ENCODE results near the gene RAPGEF5.
A peak's percentile ranks its signal among the peaks of the same experiment; 100 is the strongest.

The RAPGEF5 gene

DNA sequence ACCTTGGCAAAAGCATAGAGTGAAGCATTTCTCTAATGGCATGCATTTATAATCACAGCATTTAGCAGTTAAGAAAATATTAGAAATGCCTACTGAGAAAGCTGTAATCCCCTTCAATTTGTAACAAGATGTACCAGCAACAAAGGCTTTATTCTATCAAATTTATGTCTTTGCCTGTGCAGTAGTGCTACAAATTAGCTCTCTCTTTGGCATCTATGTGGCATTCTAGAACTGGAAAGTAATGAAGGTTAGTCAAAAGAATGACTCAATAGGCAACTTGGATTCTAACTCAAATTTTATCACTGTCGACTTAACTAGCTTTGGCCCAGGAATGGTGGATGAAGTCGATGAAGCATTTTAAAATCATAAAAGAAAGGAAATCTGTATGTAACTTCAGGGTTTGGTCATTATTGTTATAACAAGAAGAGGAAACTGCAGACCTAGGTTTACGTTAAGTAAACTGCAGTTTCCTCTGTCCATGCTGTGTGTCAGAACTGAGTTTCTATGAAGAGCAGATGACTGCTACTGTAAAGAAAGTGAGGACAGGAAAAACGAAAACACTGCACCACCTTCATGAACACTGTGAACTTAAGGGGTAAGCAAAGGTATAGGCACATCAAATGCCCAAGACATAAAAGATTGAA, 140.0 kb downstream of the RAPGEF5 start:
- DNase-seq (ENCODE audit: low spot score), result no peak

- DNase-seq (ENCODE audit: low spot score), result no peak
These were observed 140.6 kb downstream of the RAPGEF5 start for GRCh38 chr7:22216309-22216708.

GRCh38 chr7:22214000-22214399, 143.0 kb downstream of the RAPGEF5 start:
- no peak for DNase-seq (ENCODE audit: low spot score)

GRCh38 chr7:22213081-22213480, 143.9 kb downstream of the RAPGEF5 start:
- DNase-seq (ENCODE audit: low spot score), result no peak

- no peak for DNase-seq (ENCODE audit: low spot score)
These were observed 146.0 kb downstream of the RAPGEF5 start for GRCh38 chr7:22210967-22211366.

- no peak for DNase-seq (ENCODE audit: low spot score)
These were observed 146.6 kb downstream of the RAPGEF5 start for GRCh38 chr7:22210355-22210754.

DNA sequence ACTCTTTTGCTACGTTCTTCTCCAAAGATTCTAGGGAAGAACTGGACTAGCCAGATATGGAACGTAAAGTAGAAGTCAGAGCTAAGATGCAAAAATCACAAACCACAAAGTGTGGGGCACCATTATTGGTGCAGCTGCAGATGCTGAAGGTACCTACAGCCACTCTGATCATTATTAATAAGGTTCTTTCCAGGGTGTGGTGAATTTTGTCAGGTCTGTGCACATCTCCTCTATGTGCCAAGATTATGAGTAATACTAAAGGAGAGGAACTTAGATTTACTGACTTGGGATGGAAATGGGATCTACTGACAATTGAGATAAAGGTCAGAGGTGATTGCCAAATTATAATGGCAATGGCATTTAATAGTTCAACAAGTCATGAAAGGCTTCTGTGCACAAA, 148.2 kb downstream of the RAPGEF5 start:
- no peak for DNase-seq (ENCODE audit: low spot score)

DNA sequence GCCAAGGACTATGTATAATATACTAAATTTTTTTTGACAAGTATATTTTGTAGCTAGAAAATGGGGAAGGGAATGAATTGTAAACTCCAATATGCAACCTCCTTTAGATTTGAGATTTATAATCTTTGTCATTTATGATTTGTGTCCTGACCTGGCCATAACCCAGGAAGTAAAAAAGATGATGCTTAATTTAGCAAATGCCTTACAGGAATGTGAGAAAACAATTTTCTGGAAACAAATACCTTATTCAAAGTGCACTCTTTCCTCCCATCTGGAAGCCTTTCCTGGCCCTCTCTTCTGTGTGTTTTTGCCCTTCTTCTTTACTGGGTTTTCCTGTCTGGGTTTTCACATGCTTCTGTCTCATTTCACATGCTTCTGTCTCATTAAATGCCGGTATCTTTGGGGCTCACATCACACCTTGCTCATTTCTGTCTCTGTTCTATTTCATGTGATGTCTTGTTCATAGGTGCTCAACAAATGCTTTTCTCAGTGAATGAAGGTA, 149.2 kb downstream of the RAPGEF5 start:
- DNase-seq (ENCODE audit: low spot score), result no peak

GRCh38 chr7:22205631-22206030, 151.3 kb downstream of the RAPGEF5 start:
- no peak for DNase-seq (ENCODE audit: low spot score)

DNA sequence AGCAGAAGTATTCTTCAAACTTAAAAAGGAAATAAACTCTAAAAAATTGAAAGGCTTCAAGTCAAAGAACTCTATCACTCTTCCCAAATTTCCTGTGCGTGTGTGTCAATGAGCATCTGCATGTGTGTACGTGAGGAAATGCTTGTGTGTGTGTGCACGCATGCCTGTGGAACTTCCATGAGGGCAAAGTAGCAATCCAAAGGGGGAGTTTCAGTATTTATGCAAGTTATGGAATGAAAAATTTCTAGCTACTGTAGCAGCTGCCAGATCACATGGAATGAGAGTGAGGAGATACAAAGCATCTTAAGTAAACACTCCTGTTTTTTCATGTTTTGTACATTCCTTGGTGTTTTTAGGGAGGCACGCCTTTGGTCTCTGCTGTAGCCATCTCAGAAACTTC, 152.6 kb downstream of the RAPGEF5 start:
- no peak for DNase-seq (ENCODE audit: low spot score)

DNA sequence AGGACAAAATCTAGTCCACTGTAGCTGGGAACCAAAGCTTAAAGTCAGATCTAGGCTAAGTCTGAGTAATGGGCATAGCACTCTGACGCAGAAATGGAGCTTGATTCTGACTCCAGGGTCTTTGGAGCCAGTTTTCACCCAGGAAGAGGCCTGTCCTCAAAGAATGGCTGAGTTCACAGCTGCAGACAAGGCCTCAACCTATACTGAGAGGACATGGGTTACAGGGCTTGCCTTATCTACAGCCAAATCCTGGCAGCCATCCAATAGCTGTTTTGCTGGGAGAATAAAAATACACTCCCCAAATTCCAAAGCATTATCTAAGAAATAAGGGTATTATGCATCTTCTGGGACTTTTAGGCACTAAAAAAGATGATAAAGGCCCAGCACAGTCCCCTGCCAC, 154.8 kb downstream of the RAPGEF5 start:
- no peak for DNase-seq (ENCODE audit: low spot score)

GRCh38 chr7:22201186-22201880, 155.6 kb downstream of the RAPGEF5 start:
- no peak for DNase-seq (ENCODE audit: low spot score)

DNA sequence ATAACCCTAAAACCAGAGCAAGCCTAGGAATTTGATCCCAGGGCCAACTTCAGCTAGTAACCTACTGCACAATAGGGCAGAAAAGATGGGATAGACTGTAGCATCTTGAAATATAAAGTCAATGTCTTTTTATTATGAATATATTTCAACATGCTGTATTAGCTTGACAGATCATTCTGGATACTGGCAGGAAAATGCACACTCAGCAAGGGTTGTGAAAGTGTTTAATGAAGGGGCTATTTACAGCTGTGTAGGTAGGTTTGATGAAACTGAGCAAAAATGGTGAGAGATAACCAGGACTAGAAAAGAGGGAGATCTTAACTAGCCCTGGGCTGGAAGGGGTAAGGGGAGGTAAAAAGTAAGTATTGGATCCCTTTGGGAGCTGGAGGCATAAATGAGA, 156.2 kb downstream of the RAPGEF5 start:
- DNase-seq (ENCODE audit: low spot score), result no peak

DNA sequence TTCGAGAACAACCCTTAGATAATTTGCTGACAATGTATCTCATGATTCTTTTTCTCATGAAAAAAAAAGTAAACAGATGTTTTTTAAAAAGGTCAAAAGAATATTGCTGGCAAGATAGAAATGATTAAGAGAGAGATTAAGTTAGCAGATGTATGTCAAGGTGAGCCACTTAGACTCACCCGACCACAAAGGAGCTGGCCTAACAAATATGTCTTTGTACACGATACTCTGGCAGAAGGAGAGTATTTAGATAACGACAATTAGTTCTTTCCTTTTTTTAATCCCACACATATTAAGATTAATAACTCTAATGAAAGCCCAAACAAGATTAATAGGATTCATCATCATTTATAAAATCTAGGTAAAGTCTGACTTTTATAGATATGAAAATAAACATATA, 156.7 kb downstream of the RAPGEF5 start:
- no peak for DNase-seq (ENCODE audit: low spot score)

DNA sequence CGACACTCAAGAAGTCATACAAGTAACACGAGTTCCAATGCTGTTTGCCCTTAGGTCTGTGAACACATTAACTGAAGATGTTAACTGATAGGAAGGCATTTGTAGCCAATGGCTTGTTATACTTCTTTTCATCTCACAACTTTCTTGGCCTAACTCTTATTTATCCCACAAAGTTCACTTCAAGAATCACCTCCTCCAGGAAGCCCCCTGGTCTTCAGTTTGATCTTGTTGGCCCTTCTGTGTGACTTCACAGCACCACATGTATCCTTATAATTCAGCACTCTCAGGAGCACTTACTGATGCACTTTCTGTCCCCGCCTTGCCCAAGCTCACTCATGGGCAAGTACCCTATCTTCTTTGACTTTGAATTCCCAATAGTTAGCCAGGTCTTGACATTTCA, 159.6 kb downstream of the RAPGEF5 start:
- DNase-seq (ENCODE audit: low spot score), result no peak

- DNase-seq (ENCODE audit: low spot score), result no peak
These were observed 160.5 kb downstream of the RAPGEF5 start for GRCh38 chr7:22196429-22196828.

DNA sequence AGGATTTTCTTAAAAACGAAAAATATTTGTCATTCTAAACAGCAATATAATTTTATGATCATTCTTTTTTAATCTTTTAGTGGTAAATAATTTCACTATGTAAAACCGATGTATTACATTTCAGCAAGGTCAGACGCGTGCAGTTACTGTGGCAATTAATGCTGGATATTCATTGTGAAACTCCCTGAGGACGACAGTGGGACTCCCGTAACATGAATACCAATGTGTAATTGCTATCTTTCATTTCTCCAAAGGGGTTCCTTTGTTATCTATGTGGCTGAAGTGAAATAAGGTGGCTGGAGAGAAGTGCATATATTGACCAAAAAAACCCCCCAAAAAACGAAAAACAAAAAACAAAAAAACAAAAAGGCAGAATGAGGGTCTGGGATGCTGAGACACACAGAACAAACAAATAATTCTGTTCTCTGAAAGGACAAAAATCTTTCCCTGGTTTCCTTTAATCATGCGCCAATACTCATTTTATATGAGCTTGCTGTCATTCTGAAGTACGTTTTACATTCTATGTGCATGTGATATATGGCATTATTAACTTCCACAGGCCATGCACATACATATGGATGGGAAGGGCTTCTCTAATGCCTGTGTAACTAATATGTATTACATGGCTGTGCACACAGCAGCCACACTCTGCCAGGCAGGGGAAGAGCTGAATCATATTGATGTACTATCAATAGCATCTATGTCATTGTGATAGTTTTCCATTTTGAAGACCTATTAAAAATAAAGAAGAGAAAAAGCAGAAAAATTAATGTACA, 161.4 kb downstream of the RAPGEF5 start:
- no peak for DNase-seq (ENCODE audit: low spot score)

DNA sequence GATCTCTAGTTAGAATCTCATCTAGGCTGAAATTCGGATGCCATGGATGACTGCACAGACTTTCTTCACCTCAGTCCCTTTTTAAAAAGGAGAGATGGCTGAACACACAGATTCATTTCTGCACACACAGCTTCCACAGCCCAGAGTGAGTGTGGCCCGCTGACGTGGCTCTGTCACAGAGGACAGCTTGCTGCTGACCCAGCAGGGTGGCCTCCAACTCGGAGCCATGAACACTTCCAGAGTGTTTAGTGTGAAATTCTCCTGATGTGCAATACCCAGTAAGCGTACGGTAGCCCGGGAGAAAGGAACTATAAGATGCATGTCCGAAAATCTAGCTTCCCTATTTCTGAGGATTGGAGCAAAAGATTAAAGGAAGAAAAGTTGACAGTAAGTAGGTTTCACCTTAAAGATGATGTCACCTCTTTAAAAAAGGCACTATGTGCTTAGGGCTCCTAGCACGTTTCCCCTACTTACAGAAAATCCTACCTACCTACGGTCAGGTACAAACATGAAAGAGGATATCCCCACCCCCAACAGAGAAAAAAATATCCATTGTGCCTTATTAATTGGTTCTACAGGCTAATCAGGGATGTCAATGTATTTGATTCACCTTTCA, 162.2 kb downstream of the RAPGEF5 start:
- DNase-seq (ENCODE audit: low spot score), result no peak

DNA sequence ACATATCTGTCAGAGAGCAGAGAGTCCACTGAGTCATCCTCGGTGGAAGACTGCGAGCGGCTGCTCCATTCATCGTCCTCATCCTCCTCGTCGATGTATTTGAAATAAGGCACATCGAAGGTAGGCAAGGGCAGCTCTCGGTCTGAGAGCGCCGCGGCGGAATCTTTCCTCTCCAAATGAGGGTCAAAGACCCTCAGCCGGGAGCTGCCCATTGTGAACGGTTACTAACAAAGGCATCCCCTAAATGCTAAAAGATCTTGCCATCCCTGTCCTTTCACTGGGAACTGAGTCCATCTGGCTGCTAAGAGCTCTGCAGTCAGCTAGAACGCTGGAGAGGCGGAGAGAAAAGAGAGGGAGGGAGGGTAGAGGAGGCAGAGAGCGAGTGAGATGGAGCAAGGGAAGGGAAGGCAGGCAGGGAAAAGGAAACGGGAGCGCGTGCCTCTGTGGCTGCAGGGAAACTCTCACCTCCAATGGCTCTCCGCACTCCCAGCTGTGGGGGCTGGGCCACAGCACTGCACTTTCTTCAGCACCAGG, 163.4 kb downstream of the RAPGEF5 start:
- peak; percentile 6 for DNase-seq (ENCODE audit: low spot score)

DNA sequence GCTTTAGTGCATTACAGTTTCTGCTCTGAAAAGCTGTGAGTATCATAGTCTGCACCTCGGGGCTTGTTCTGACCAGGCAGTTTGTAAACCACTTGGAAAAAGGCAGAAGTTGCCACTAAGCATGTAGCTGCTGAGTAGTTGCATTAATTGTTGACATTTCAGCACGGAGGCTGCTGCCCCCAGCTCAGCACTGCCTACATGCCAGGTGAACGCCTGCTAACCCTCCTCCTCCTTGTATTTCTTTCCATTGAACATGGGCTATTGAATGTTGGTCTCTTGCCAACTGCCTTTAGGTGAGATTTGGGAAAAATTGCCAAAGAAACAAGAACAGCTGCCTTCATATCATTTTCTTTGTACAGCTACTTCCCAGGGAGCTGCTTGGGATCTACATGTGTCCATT, 164.2 kb downstream of the RAPGEF5 start:
- no peak for DNase-seq (ENCODE audit: low spot score)

DNA sequence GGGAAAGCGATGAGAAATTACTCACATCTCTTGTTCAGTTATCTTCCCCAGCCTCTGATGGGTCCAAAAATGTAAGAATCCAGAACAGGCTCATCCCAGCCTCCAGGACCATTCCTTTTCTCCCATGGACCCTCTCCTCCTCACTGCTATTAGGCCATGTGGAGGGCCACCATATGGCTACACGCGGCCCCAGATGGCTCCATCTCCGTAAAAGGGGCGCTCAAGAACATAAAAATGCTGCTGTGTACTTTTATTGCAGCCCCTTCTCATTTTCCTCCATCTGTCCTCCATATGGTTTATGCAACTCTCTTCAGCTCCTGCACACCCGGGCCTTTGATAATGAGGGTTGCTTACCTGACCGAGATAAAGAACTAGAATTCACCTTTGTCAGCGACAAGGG, 166.2 kb downstream of the RAPGEF5 start:
- no peak for DNase-seq (ENCODE audit: low spot score)

DNA sequence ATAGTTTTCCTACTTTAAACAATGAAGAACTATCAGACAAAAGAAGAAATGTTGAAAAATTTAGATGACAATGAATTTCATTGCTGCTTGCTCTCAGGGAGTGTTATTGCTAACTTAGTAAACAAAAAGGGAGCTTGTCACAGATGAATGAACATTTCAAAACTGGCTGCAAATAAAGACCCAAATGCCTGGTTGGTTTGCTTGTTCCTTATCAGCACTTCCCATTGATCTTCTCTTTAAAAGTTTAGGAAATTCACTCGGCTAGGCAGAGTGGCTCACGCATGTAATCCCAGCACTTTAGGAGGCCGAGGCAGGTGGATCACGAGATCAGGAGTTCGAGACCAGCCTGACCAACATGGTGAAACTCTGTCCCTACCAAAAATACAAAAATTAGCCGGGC, 167.2 kb downstream of the RAPGEF5 start:
- no peak for DNase-seq (ENCODE audit: low spot score)

Data from kidney tubule cell (primary cell).